HS-27A (cell line): Measurements from ENCODE around the gene ZYG11B.
"Not testable (repeated sequence)": the region's sequence is repeated elsewhere in the genome, so short reads cannot be mapped to it uniquely, and the experiment has no call there.

ENCODE experiments used
- DNase-seq: peaks from one replicate; pipeline ENCODE4 v3.0.0-alpha.2; 2012; ENCODE audit warnings: low read depth, missing footprints

Gene ZYG11B

GRCh38 chr1:52707927-52708655, 18.2 kb upstream of the ZYG11B start:
- peak; percentile 65 for DNase-seq

- no peak for DNase-seq
Observed at GRCh38 chr1:52709016-52709415, 17.2 kb upstream of the ZYG11B start.

GRCh38 chr1:52713590-52713989, 12.7 kb upstream of the ZYG11B start:
- no peak for DNase-seq

- DNase-seq, result not testable (repeated sequence)
Observed at GRCh38 chr1:52715296-52715695, 11.0 kb upstream of the ZYG11B start.

GRCh38 chr1:52723260-52723659, 3.0 kb upstream of the ZYG11B start:
- no peak for DNase-seq

- no peak for DNase-seq
Observed at GRCh38 chr1:52725903-52726264, 369 bp upstream of the ZYG11B start.

GRCh38 chr1:52727114-52727586, 897 bp downstream of the ZYG11B start:
- DNase-seq, result no peak

GRCh38 chr1:52727956-52728656, 1.9 kb downstream of the ZYG11B start:
- DNase-seq, result no peak

GRCh38 chr1:52733368-52733767, 7.1 kb downstream of the ZYG11B start:
- no peak for DNase-seq

- not testable (repeated sequence) for DNase-seq
Observed at GRCh38 chr1:52735371-52735770, 9.1 kb downstream of the ZYG11B start.

GRCh38 chr1:52738148-52738547, 11.9 kb downstream of the ZYG11B start:
- no peak for DNase-seq

- no peak for DNase-seq
Observed at GRCh38 chr1:52738893-52739292, 12.6 kb downstream of the ZYG11B start.

- no peak for DNase-seq
Observed at GRCh38 chr1:52739699-52740467, 13.6 kb downstream of the ZYG11B start.

- DNase-seq, result no peak
Observed at GRCh38 chr1:52741259-52741658, 15.0 kb downstream of the ZYG11B start.

GRCh38 chr1:52746189-52746588, 19.9 kb downstream of the ZYG11B start:
- DNase-seq, result no peak

GRCh38 chr1:52747450-52747849, 21.2 kb downstream of the ZYG11B start:
- DNase-seq, result no peak

GRCh38 chr1:52748119-52748518, 21.9 kb downstream of the ZYG11B start:
- no peak for DNase-seq

GRCh38 chr1:52749496-52749895, 23.2 kb downstream of the ZYG11B start:
- DNase-seq, result not testable (repeated sequence)

GRCh38 chr1:52750139-52750538, 23.9 kb downstream of the ZYG11B start:
- DNase-seq, result not testable (repeated sequence)

GRCh38 chr1:52751589-52752483, 25.6 kb downstream of the ZYG11B start:
- DNase-seq, result peak; percentile 42

- no peak for DNase-seq
Observed at GRCh38 chr1:52752484-52752826, 26.2 kb downstream of the ZYG11B start.

- no peak for DNase-seq
Observed at GRCh38 chr1:52753169-52753568, 26.9 kb downstream of the ZYG11B start.
